ENCODE measurements around the gene SLC35F1.

DNA sequence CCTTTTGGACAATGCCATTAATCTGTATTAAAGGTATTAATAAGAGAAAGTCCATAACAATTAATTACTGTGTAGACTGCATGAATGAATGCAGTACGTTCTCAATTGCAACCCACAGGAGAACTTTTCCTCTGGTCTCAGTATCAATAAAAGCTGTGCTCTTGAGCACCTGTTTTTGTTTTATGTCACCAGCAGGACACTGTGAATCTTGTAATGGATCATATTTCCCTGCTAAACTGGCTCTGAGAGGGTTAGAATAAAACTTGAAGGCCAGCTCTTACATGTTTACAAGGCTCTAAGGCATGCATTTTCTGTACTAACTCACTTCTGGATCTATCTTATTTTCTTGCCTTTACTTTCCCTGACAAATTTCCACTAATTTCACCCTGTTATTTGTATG, 426.7 kb downstream of the SLC35F1 start:
- TF ChIP-seq SUZ12 (IDR thresholded peaks at IDR 0.05; ENCODE audit: extremely low read depth, insufficient read depth, insufficient read length) (no peak), YY1 (IDR thresholded peaks at IDR 0.05; ENCODE audit: insufficient read depth, insufficient read length) (no peak)
